BJ (cell line): Measurements from ENCODE around the gene LAMTOR2. TPM values are rescaled to one million over a fixed set of nuclear protein-coding genes. Genes with fewer than 3 reads are reported as not detected.
A peak's percentile ranks its signal among the peaks of the same experiment; 100 is the strongest.

Experiments
- CTCF ChIA-PET: fragments of 350-600 bp; formaldehyde crosslinking; extraction: SDS; loops from one replicate; lab custom pipeline; 2021; ENCODE audit warnings: antibody characterized with exemption, inconsistent platforms; lab: Yijun Ruan, JAX
- POLR2A ChIA-PET: fragments of 300-600 bp; sonication (Branson Sonifier 250); formaldehyde crosslinking; extraction: SDS; loops from one replicate; lab custom pipeline; 2021; ENCODE audit warnings: antibody characterized with exemption; lab: Charles Lee
- DNase-seq: peaks from one replicate; pipeline ENCODE4 v3.0.0-alpha.2; 2011; ENCODE audit warnings: low read depth
- H3K27me3 ChIP-seq: 2 replicates; pipeline ENCODE4 v1.6.0; 2011; ENCODE audit warnings: low read length; ENCODE audit not compliant: control insufficient read depth, insufficient read depth
- H3K36me3 ChIP-seq: 2 replicates; pipeline ENCODE4 v1.5.1; 2011; ENCODE audit warnings: low read length; ENCODE audit not compliant: control insufficient read depth, insufficient read depth
- H3K4me3 ChIP-seq: 2 replicates; pipeline ENCODE4 v1.5.1; 2011; ENCODE audit warnings: low read depth, mild to moderate bottlenecking, control low read depth, low read length
- CTCF ChIP-seq: IDR thresholded peaks from 2 replicates; pipeline ENCODE4 v1.5.1; 2011; ENCODE audit warnings: low read depth, mild to moderate bottlenecking, control low read depth, inconsistent platforms, low read length, moderate library complexity; ENCODE audit not compliant: insufficient read depth
- polyA plus RNA-seq: library from polyadenylated mRNA; depleted of rRNA; stranded (reverse); fragments of >200 nt; gene quantifications from 2 replicates; pipeline ENCODE4 v1.2.3, GENCODE V29; 2011

The LAMTOR2 gene
- polyA plus RNA-seq, 1 experiment: 77.4 TPM

GRCh38 chr1:156096640-156097391, 42.2 kb downstream of the LAMTOR2 start:
- CTCF ChIA-PET: interaction anchor here (0.6 to 27.9 kb wide), 26 partner anchors 8 to 261 kb away, joined by 3 to 983 read pairs (median 4); partner anchors contain the start of genes LMNA, PAQR6, PMF1 and SLC25A44
- Histone ChIP-seq H3K27me3 (no peaks in the 10 kb centered on the region), H3K36me3 (no peaks in the 10 kb centered on the region; the same call in 1 of the 2 replicates), H3K4me3 (no peak overlapping the region)
- TF ChIP-seq CTCF: peak; percentile 99
- POLR2A ChIA-PET: no interaction called here
- no peak for DNase-seq

DNA sequence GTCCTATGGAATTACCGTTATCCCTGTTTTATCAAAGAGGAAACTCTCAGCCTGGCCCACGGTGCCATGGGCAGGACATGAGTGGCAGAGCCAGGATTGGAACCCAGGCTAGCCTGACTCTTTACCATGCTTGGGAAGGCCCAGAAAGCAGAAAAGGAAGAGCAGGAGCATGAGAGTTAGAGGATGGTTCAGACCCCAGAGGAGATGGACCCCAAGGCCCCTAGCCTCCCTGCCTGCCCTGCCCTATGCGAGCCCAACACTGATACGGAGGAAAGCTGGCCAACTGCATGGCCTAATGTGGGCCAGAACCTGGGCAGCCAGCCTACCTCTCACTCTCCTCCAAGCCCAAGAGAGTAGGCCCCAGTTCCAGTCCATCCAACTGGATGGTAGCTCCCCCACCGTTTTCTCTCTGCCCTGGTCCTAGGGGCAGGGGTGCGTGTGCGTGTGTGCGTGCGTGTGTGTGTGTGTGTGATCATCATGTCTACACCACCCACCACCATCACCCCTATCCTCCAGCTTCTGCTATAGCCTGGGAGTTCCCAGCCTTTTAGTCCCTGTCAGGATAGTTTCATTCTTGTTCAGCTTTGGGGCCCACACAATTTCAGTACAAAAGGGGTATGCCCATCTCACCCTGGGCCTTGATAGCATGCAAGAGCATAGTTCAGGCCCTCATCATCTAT, 43.1 kb downstream of the LAMTOR2 start:
- CTCF ChIA-PET: interaction anchor here (0.9 to 27.9 kb wide), 13 partner anchors 8 to 149 kb away, joined by 3 to 983 read pairs (median 9); partner anchors contain the start of genes LMNA, PAQR6 and PMF1
- DNase-seq: no peak
- H3K36me3 ChIP-seq: no peaks in the 10 kb centered on the region; the same call in 1 of the 2 replicates
- POLR2A ChIA-PET: no interaction called here
- H3K4me3 ChIP-seq: no peak overlapping the region
- no peaks in the 10 kb centered on the region for H3K27me3 ChIP-seq
- no peak for TF ChIP-seq CTCF

- H3K4me3 ChIP-seq: no peak overlapping the region
- ChIA-PET POLR2A (no interaction called here), CTCF (interaction anchor here (0.6 to 27.9 kb wide), 5 partner anchors 8 to 382 kb away, joined by 4 to 983 read pairs (median 10); partner anchors contain the start of gene LMNA)
- no peaks in the 10 kb centered on the region; the same call in 1 of the 2 replicates for H3K36me3 ChIP-seq
- no peak for TF ChIP-seq CTCF
- DNase-seq: no peak
- H3K27me3 ChIP-seq: no peaks in the 10 kb centered on the region
Observed at GRCh38 chr1:156098784-156099183, 44.2 kb downstream of the LAMTOR2 start.

DNA sequence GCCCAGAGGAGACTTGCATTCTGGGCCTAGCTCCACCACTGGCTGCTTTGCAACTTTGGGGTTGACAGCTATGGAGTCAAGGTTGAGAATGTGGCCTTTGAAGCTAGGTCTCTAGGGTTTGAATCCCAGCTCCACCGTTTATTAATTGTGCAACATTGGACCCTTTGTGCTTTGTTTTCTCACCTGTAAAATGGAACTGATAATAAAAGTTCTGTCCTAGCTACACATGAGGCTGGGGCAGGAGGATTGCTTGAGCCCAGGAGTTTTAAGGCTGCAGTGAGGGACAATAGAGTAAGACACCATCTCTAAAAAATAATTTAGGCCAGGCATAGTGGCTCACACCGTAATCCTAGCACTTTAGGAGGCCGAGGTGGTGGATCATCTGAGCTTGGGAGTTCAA, 44.7 kb downstream of the LAMTOR2 start:
- Histone ChIP-seq H3K36me3 (no peaks in the 10 kb centered on the region; the same call in 1 of the 2 replicates), H3K4me3 (no peak overlapping the region), H3K27me3 (no peaks in the 10 kb centered on the region)
- CTCF ChIA-PET: interaction anchor here (0.7 to 27.9 kb wide), 5 partner anchors 8 to 183 kb away, joined by 3 to 983 read pairs (median 10); partner anchors contain the start of gene LMNA
- POLR2A ChIA-PET: no interaction called here
- TF ChIP-seq CTCF: no peak
- no peak for DNase-seq
